DOHH2 (cell line): ENCODE data around the gene TMEM98.

Experiments
- CTCF ChIP-seq: fragments of 200-600 bp; sonication (generic); IDR thresholded peaks from one replicate; pipeline ENCODE4 v1.5.1; 2014; ENCODE audit warnings: antibody characterized with exemption, mild to moderate bottlenecking, low read depth, low read length; ENCODE audit not compliant: poor library complexity, severe bottlenecking
- EZH2phosphoT487 ChIP-seq: fragments of 200-600 bp; sonication (generic); IDR thresholded peaks from 2 replicates; pipeline ENCODE4 v1.6.1; 2017; ENCODE audit warnings: borderline replicate concordance, mild to moderate bottlenecking, antibody characterized with exemption, low read length, moderate library complexity, mixed read lengths

GRCh38 chr17:32962320-32962711, 34.4 kb downstream of the TMEM98 start:
- TF ChIP-seq EZH2phosphoT487, result no peak
- no peak for TF ChIP-seq CTCF
